GM19438 (cell line): ENCODE results near the gene RAB14.

ENCODE experiments used
- ATAC-seq: cut with Tn5 transposase; IDR thresholded peaks from one replicate; pipeline ENCODE4 v1.9.1; 2021; ENCODE audit warnings: low read depth; ENCODE audit not compliant: unreplicated experiment

RAB14 gene

DNA sequence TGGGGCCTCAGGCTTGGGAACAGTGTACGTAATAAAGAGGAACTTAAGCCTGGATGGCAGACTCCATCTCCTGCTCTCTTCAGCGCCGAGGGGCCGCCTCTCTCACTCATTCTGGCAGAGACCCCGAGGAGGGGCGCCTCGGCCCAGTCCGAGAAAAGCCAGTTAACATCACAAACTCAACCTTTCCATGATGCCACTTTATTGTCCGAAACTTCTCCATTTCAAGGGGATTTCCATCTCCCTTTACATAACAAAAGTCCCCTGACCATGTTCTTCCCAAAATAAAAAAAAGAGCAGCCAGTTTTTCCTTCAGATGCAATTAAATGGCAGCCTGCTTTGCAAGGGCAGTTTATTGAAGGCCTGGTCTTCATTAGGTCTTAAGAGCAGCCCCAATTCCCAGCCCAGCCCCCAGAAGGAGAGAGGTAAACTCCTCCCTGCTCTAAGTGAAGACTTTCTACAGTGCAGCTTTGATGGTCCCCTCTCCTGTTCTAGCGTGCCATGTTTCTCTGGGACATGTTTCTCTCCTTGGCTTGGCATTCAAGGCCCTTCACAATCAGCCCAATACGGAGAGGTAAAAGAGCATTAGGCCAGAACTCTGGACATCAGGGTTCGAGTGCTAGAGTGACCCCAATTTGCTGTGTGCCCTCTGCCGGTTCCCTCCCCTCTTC, 19.5 kb upstream of the RAB14 start:
- ATAC-seq = no peak

- ATAC-seq = no peak
Observed at GRCh38 chr9:121219530-121219929, 17.9 kb upstream of the RAB14 start.

- ATAC-seq = no peak
Observed at GRCh38 chr9:121218357-121219027, 16.8 kb upstream of the RAB14 start.

GRCh38 chr9:121217609-121218292, 16.1 kb upstream of the RAB14 start:
- no peak for ATAC-seq

- ATAC-seq = no peak
Observed at GRCh38 chr9:121216271-121216805, 14.7 kb upstream of the RAB14 start.

DNA sequence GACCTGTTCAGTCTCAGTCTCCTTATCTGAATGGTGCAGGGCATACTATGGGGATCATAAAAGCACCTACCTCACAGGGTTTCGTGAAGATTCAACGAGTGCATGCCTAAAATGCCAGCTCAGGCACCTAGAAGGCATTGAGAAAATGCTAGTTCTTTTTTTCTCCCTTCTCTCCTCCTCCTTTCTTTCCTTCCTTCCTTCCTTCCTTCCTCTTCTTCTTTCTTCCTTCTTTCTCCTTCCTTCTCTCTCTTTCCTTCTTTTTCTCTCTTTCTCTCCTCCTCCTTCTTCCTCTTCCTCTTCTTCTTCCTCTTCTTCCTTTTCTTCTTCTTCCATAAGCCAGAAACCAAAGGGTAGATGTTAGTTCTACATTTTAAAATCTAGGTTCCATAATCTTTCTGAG, 12.3 kb upstream of the RAB14 start:
- no peak for ATAC-seq

DNA sequence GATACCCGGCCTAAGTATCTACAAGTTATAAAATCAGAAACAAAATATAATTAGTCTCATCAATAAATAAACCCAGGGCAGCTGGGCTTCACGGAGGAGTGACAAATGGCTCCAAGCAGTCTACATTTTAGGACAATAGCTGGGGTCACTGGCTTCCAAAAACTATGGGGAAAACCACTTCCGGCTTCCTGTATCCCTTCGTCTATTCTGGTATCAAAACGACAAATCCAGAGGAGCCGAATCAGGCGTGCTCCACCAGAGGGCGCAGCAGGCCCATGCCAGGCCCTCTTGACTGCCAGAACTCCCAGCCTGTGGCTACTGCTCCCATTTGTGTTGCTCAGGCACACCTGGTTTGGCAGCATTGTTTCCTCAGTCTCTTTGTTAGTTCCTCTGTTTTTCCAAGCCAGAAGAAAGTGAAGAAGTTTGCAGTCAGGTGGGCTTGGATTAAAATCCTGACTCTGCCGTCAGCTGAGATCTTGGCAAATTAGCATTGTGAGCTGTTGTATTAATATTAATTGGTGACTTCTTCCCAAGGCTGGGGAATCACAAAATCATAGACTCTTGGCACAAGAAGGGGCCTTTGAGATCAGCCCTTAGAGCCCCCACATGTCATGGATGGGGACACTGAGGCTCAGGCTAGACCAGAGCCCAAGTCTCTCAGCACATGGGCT, 11.6 kb upstream of the RAB14 start:
- no peak for ATAC-seq

GRCh38 chr9:121210536-121210935, 8.9 kb upstream of the RAB14 start:
- ATAC-seq = no peak

GRCh38 chr9:121207371-121207940, 5.8 kb upstream of the RAB14 start:
- peak; percentile 85 for ATAC-seq

- no peak for ATAC-seq
Observed at GRCh38 chr9:121206516-121207370, 5.1 kb upstream of the RAB14 start.

- no peak for ATAC-seq
Observed at GRCh38 chr9:121204611-121205010, 2.9 kb upstream of the RAB14 start.

DNA sequence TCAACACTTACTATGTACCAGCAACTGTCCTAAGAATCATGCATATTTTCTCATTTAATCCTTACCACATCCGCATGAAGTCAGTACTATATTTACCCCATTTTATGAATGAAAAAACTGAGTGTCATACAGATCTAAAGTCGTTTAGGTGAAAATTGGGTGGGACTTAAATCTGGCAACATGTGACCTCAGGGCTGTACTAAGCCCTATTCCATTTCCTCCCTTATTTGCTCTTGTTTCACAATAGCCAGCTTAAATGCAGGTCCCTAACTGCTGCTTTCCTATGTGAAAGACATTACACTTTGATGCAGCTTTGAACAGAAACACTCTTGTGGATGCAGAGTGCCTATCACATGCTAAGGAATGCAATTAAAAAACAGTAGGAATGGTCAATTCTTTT, 2.5 kb upstream of the RAB14 start:
- no peak for ATAC-seq

GRCh38 chr9:121201045-121201737, 478 bp downstream of the RAB14 start:
- ATAC-seq = peak; percentile 12

DNA sequence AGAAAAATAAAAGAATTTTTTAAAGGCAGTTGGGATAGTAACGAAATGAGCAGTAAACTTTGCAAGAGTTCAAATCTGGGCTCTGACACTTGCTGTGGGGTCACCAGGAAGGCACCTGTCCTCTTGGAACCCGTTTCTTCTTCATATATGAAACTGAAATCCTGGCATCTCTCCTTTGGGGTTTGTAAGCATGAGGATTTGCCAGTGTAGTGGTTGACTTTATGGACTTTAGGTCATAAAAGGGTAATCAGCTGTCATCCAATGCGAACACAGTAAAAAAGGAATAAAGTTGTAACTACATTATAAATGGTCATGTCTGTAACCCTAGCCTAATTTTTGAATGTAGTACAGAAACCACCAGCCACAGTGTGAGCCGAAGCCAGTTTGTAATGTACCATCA, 1.3 kb downstream of the RAB14 start:
- no peak for ATAC-seq

GRCh38 chr9:121199921-121200320, 1.7 kb downstream of the RAB14 start:
- no peak for ATAC-seq

DNA sequence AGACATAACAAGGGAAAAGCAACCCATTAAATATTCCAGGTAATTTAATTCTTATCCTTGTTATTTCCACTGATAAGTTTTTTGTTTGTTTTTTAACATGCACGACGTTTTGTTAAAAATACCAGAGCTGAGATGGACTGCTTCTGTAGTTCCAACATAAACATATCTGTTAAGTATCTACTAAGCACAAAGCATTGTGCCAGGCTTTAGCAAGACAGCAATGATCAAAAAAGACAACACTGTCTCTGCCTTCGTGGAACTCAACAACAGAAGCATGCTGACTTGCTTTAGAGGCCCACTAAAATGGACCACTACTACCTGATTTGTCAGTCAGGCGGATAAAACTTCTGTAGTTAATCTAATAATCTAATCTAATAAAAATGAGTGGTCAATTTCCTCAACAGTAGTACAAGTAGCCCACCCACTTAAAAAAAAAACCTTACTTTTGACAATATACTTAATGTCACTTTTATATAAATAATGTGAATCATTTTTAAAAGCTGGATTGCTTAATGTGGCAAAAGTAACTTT, 3.1 kb downstream of the RAB14 start:
- no peak for ATAC-seq

- ATAC-seq = no peak
Observed at GRCh38 chr9:121197132-121197531, 4.5 kb downstream of the RAB14 start.

DNA sequence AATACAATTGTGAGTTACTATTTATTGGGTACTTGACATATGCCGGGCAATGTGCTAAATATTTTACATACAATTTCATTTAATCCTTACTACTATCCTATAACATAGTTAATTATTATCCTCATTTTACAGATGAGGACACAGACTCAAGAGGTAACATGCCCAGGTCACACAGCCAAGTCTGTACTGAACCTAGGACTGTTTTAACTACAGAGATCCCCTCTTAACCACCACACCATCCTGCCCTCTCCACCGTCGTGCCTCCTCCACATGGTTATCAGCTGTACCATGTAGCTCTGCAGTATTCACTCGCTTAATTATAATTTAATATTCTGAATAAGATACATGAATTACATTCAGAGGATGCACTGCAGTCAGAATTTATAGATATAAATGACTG, 5.3 kb downstream of the RAB14 start:
- ATAC-seq = peak; percentile 46

- ATAC-seq = no peak
Observed at GRCh38 chr9:121194730-121195129, 6.9 kb downstream of the RAB14 start.
